Measurements from ENCODE around the gene DDX49.

DNA sequence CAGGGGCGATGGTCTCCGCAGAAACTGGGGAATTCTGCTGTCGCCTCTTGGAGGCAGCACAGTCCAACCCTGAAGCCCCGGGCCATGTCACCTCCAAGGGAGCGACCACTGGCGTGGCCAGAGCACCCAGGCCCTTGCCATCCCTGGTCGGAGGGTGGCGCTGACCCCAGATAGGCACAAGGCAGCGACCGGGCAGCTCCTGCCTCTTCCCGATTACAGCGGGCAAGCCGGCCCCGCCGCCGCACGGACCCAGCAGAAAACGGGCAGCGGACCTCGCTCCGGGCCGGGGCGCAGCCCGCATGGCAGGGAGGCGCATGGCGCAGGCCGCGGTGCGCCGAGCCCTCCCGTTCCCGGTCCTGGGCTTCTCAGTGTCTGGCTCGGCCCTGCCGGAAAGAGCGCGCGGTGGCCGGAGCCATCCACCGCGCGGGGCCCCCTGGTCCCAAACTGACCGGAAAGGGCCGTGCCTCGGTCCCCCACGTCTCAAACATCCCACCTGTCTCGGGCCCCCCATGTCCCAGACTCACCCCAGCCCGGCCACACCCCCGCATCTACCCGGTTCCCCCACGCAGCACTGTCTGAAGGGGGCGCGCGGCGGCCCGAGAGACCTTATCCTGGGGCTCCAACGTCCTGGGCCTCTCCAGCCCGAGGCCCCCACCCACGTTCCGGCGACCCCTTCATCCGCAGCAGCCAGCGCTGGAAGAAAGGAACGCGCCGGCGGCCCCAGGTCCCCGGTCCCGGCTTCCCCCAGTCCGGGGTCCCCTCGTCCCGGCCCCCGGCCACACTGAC, 24.3 kb upstream of the DDX49 start:
- TF ChIP-seq CTCF (IDR thresholded peaks at IDR 0.05; ENCODE audit: poor library complexity), result peak; percentile 43
- TF ChIP-seq EZH2 (IDR thresholded peaks at IDR 0.05; ENCODE audit: borderline replicate concordance), result no peak
